Suprapubic skin (tissue), 3 donors: ENCODE results near the gene ANTXR1.

ENCODE experiments used
- CTCF ChIP-seq, 2 donors: fragments of 200-600 bp in 1 of 2; fragments of 450-650 bp in 1 of 2; sonication (generic) in 1 of 2; IDR thresholded peaks; one replicate each; pipeline ENCODE4 v1.5.1; 2016 to 2019; ENCODE audit warnings: antibody characterized with exemption in 2 of 2, mild to moderate bottlenecking in 1 of 2, moderate library complexity in 1 of 2
- POLR2A ChIP-seq, 2 donors: fragments of 450-650 bp; IDR thresholded peaks; one replicate each; pipeline ENCODE4 v1.6.1; 2017; ENCODE audit warnings: antibody characterized with exemption in 2 of 2, mild to moderate bottlenecking in 2 of 2, moderate library complexity in 2 of 2

- TF ChIP-seq CTCF (IDR thresholded peaks at IDR 0.05) (no peak), POLR2A (IDR thresholded peaks at IDR 0.05) (no peak)
These were observed 52.9 kb downstream of the ANTXR1 start for GRCh38 chr2:69065735-69066336.
